IPS-18c (cell line): ENCODE measurements around the gene HBA2.
"Not testable (repeated sequence)": the region's sequence is repeated elsewhere in the genome, so short reads cannot be mapped to it uniquely, and the experiment has no call there.

Experiments used
- H3K4me3 ChIP-seq: 2 replicates; pipeline ENCODE4 v1.7.0; 2013; ENCODE audit warnings: low read depth, mild to moderate bottlenecking, low read length, moderate library complexity; ENCODE audit not compliant: insufficient read depth
- H3K9me3 ChIP-seq: one replicate; pipeline ENCODE4 v1.6.1; 2013; ENCODE audit warnings: mild to moderate bottlenecking, low read length, moderate library complexity; ENCODE audit not compliant: control insufficient read depth, insufficient read depth

HBA2 gene

GRCh38 chr16:180681-181564 lies 8.2 kb downstream of the HBA2 start:
- Histone ChIP-seq H3K4me3 (peak overlapping the region; percentile 43), H3K9me3 (no peaks in the 10 kb centered on the region)

- Histone ChIP-seq H3K4me3 (no peak overlapping the region), H3K9me3 (no peaks in the 10 kb centered on the region)
These were observed 8.9 kb downstream of the HBA2 start for GRCh38 chr16:181565-182021.

- H3K9me3 ChIP-seq: peaks cover 3% of the 10 kb centered on the region
- no peak overlapping the region for H3K4me3 ChIP-seq
These were observed 10.3 kb downstream of the HBA2 start for GRCh38 chr16:183005-183404.

- Histone ChIP-seq H3K4me3 (no peak overlapping the region), H3K9me3 (peaks cover 3% of the 10 kb centered on the region)
These were observed 12.5 kb downstream of the HBA2 start for GRCh38 chr16:185213-185612.

GRCh38 chr16:185691-186090 lies 13.0 kb downstream of the HBA2 start:
- Histone ChIP-seq H3K9me3 (peaks cover 3% of the 10 kb centered on the region), H3K4me3 (no peak overlapping the region)

- H3K9me3 ChIP-seq: peaks cover 3% of the 10 kb centered on the region
- no peak overlapping the region for H3K4me3 ChIP-seq
These were observed 14.7 kb downstream of the HBA2 start for GRCh38 chr16:187330-187729.

- no peak overlapping the region for H3K4me3 ChIP-seq
- peaks cover 3% of the 10 kb centered on the region for H3K9me3 ChIP-seq
These were observed 16.0 kb downstream of the HBA2 start for GRCh38 chr16:188674-189073.

GRCh38 chr16:189604-190186 lies 17.0 kb downstream of the HBA2 start:
- Histone ChIP-seq H3K4me3 (no peak overlapping the region), H3K9me3 (peaks cover 3% of the 10 kb centered on the region)

- H3K9me3 ChIP-seq: peaks cover 3% of the 10 kb centered on the region
These were observed 19.2 kb downstream of the HBA2 start for GRCh38 chr16:191831-192230.

GRCh38 chr16:192686-193085 lies 20.0 kb downstream of the HBA2 start:
- H3K9me3 ChIP-seq: no peaks in the 10 kb centered on the region
- H3K4me3 ChIP-seq: no peak overlapping the region

More at GRCh38 chr16:191831-192230, 19.2 kb downstream of the HBA2 start:
- H3K4me3 ChIP-seq: no peak overlapping the region

GRCh38 chr16:193441-193840 lies 20.8 kb downstream of the HBA2 start:
- Histone ChIP-seq H3K4me3 (no peak overlapping the region), H3K9me3 (no peaks in the 10 kb centered on the region)

GRCh38 chr16:194516-194915 lies 21.8 kb downstream of the HBA2 start:
- no peaks in the 10 kb centered on the region for H3K9me3 ChIP-seq
- H3K4me3 ChIP-seq: no peak overlapping the region

GRCh38 chr16:200388-200787 lies 27.7 kb downstream of the HBA2 start:
- Histone ChIP-seq H3K4me3 (no peak overlapping the region), H3K9me3 (no peaks in the 10 kb centered on the region)

GRCh38 chr16:203246-203645 lies 30.6 kb downstream of the HBA2 start:
- H3K4me3 ChIP-seq: no peak overlapping the region
- no peaks in the 10 kb centered on the region for H3K9me3 ChIP-seq

- H3K9me3 ChIP-seq, H3K4me3 ChIP-seq: not testable (repeated sequence)
These were observed 31.4 kb downstream of the HBA2 start for GRCh38 chr16:204046-204445.

GRCh38 chr16:209359-209758 lies 36.7 kb downstream of the HBA2 start:
- H3K4me3 ChIP-seq, H3K9me3 ChIP-seq: not testable (repeated sequence)

- not testable (repeated sequence) for H3K4me3 ChIP-seq, H3K9me3 ChIP-seq
These were observed 39.0 kb downstream of the HBA2 start for GRCh38 chr16:211631-212180.

GRCh38 chr16:212999-213398 lies 40.3 kb downstream of the HBA2 start:
- Histone ChIP-seq H3K9me3 (no peaks in the 10 kb centered on the region), H3K4me3 (no peak overlapping the region)
